NCI-H1417 treated with DMSO at 0.1 percent for 48 hours (cell line): ENCODE results near the gene ANKRD65.

Experiments used
- DNase-seq: peaks from one replicate; lab custom pipeline; 2025; lab: John Stamatoyannopoulos, UW

Gene ANKRD65

DNA sequence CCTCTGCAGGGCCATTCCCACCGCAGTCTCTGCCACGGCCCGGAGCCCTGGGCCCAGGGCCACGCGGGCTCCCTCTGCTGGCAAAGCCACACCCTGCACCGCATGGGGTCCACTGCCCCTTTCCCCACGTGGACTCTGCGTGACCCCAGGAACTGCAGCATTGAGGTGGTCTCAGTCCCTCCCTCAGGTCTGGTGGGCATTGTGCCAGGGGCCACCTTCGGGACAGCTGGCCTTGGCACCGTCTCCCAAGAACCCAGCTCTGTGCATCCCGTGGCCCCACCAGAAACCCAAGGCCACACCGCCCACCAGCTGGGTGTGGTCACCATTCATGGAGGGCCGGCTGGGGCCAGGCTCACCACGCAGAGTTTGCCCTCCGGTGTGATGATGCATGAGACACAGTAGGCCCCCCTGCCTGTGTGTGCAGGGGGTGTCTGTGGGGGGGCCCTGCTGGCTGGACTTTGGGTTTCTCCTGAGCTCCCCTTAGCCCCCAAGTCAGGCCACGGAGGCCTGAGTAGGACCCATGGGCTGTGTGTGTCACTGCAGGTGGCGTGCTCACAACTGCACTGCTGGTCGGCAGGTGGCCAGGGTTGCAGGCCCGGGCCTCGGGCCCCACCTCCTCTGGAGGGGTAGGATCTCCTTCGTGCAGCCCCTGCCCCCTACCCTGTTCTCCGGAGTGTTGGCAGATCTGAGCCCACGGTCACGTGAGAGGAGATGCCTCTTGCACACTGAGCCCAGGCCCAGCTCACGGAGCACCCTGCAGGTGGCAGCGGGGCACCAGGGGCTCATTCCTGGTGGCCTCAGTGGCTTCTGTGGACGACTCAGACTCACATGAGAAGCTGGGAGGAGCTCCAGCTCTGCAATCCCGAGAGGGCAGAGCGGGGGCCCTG, 20.2 kb upstream of the ANKRD65 start:
- no peak for DNase-seq

DNA sequence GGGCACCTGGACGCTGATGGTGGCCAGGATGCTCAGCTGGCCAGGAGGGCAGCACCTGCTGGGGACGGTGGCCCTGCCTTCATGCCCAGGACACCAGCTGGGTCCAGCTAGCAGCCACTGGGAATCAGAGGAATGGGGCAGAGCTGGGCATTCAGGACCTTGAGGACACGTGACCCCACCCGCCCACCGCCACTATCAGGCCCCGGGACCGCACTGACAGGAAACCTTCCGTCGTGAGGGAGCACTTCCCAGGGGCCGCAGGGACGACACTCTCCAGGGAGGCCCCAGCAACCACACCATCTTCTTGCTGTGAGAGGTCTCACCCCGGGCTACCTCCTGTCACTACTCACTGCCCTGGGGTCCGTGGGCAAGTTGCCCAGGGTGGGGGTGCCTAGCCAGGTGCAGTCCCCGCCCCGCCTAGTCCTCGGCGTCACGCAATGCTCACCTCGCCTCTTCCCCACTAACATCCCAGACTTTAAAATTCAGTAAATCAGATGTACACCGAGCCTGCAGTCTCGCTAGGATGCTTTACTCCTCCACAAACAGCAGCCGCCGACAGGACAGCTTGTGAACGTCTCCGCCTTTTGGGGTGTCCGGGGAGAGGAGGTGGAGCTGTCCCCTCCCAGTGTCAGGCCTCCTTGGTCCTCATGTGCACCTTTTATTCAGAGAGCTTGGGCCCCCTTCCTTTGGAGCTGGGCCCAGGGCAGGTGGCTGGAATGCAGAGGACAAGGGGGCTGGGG, 19.4 kb upstream of the ANKRD65 start:
- no peak for DNase-seq

DNA sequence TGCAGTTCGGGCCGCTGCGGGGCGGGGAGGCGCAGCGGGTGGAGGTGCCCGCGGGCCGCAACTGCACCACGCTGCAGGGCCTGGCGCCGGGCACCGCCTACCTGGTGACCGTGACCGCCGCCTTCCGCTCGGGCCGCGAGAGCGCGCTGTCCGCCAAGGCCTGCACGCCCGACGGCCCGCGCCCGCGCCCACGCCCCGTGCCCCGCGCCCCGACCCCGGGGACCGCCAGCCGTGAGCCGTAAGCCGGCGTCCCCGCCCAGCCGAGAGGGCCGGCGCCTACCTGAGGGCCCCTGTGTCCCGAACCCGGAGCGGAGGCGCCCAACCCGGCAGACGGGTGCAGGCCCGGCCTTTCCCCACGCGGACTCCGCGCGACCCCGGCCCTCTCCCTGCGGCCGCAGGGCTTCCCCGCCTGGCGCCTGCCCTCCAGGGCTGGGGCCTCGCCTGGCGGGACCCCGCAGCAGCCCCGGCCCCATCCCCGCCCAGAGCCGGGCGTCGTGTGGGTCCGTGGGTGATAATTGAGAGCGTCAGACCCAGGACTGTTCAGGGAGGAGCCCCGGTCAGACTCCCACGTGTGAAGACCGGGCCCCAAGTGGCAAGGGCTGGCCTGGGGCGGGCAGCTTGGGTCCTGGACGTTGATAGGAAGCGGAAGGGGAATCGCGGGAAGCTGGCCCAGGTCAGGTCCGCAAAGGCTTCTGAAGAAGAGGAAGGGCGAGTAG, 18.6 kb upstream of the ANKRD65 start:
- no peak for DNase-seq

DNA sequence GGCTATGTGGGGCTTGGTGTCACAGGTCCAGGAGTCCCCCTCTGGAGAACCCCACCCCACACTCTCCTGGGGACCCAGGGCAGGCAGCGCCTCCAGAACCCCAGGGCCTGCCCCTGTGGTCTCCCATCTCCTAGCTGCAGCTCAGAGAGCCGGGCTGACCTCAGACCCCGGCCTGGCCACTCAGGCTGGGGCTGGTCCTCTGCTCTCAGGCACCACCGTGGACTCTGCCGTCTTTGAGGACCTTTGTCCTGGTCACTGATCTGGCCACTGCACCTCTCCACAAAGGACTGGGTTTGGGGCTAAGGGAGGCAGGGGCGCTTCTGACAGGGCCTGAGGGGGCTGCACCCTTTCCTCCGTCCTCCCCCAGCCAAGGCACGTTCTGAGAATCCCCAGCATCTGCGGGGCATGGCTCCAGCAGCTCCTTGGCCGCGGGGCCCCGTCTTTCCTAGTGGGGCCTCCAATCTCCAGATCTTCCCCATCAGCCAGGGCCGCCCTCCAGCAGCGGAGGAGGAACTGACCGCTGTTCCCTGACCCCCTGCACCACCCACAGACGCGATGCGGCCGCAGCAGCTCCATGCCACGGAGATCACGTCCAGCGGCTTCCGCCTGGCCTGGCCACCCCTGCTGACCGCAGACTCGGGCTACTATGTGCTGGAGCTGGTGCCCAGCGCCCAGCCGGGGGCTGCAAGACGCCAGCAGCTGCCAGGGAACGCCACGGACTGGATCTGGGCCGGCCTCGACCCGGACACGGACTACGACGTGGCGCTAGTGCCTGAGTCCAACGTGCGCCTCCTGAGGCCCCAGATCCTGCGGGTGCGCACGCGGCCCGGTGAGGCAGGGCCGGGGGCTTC, 17.7 kb upstream of the ANKRD65 start:
- no peak for DNase-seq

DNA sequence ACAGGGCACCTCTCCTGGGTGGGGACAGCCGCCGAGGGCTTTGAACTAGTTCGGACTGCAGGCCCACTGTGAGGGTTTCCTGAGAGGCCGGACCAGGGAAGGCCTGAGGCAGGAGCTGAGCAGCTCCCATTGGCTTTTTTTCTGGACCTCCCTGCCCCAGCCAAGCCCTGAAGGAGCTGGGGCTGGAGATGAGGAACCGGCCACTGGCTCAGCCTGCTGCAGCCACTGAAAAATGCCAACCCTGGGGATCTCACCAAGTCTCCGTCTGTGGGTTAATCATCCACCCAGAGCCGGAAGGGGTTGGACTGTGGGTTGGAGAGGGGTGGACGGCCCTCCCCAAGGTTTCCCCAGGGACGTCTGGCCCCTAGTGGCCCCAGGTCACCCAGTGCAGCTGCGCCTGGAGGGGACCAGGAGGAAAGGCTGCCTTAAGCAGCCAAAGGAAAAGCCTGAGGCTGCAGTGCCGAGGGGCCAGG, 16.9 kb upstream of the ANKRD65 start:
- DNase-seq = no peak

DNA sequence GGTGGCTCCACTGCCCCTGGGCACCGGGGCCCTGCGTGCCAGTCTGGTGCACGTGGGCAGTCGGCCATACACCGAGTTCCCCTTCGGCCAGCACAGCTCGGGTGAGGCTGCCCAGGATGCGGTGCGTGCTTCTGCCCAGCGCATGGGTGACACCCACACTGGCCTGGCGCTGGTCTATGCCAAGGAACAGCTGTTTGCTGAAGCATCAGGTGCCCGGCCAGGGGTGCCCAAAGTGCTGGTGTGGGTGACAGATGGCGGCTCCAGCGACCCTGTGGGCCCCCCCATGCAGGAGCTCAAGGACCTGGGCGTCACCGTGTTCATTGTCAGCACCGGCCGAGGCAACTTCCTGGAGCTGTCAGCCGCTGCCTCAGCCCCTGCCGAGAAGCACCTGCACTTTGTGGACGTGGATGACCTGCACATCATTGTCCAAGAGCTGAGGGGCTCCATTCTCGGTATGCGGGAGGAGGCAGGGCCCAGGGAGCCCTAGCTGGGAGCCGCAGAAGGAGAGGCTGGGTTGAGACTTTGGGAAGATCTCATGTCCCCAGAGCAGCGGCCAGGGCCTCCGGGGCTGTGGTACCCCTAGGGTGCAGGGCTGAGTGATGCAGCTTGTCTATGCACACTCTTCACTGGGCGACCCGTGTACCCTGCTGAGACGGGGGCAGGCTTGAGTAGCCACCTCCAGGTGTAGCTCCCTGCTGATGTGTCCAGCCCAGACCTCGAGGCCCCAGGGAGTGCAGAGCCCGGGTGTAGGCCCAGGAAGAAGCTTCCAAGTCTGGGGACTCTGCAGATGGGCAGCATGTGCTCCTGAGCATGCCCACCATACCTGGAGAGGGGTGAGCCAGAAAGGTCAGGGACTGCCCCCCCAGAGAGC, 16.2 kb upstream of the ANKRD65 start:
- DNase-seq = no peak

DNA sequence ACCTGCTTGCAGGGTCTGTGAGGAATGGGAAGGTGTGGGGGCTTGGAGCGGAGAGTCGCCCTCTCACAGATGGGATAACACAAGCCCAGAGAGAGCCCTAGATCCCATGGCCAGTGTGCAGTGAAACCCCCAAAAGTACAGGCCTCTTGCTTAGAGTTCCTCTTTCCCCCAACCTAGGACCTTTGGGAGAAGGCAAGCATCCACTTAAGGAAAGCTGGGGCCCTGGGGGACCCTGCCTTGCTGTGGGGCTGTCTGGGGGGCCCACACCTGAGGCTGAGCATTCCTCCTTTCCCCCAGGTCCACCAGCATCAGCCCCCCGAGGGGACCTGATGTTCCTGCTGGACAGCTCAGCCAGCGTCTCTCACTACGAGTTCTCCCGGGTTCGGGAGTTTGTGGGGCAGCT, 15.6 kb upstream of the ANKRD65 start:
- DNase-seq = no peak

DNA sequence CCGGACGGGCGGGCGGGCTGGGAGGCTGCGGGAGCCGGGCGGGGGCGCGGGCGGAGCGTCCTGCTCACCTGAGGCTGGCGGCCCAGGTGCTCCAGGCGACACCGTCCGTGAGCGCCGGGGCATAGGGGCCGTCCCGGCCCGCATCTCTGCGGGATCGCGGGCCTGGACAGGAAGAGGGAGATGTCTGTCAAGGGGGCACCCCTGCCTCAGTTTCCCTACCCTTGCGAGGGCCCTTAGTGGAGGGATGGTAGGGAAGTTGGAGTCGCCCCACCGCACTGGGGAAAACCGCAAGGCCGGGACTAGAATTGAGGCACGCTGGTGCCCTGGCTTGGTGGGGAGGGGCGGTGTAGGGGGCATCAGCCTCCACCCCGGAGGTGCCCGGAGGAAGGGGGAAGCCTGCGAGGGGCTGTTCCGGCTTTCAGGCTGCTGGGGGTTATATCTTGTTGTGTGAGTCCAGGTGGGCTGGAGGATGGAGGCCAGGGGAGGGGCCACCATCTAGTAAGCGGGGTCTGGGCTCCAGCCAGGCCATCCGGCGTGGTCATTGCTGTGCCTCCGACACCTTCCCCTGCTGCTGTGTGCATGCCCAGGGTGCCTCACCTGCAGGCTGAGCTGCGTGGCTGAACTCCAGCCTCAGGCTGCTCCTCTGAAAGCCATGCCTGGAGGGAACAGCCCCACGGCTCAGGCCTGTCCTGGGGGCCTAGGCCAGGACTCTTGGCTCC, 15.0 kb upstream of the ANKRD65 start:
- no peak for DNase-seq

DNA sequence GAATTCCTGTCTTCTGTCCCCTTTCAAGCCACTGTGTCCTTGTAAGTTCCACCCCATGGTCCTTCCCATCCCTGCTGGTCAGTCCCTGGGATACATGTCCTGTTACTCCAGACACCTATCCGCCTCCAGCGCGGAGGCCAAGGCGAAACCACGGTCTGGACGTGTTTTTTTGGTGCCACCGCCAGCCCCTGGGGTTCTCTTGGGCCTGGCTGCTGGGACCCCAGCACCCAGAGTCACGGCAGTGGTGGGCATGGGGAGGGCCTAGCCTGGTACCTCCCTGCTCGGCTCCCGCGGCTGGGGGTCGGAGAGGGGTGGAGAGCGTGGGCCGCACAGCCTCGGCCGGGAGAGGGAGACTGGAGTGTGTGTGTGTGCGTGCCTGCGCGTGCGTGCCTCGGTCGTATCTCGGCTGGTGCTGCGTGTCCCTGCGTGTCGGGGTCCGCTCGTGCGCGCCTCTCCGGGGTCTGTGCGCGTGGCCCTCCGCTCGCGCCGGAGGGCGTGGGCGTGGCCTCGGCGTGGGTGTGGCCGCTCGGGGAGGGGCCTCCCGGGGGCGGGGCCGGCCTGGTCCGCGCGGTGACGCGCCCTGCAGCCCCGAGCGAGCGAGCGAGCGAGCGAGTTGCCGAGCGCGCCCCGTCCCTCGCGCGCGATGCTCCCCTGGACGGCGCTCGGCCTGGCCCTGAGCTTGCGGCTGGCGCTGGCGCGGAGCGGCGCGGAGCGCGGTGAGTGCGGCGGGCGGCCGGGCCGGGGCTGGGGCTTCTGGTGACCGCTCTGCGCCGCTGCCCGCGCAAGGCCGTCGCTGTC, 14.2 kb upstream of the ANKRD65 start, which contains the start of gene VWA1:
Gene VWA1, plus strand, starts transcription at position 585 of the 798 bp plus-strand sequence. Its CDS starts 59 bp downstream, at position 644.
- no peak for DNase-seq

DNA sequence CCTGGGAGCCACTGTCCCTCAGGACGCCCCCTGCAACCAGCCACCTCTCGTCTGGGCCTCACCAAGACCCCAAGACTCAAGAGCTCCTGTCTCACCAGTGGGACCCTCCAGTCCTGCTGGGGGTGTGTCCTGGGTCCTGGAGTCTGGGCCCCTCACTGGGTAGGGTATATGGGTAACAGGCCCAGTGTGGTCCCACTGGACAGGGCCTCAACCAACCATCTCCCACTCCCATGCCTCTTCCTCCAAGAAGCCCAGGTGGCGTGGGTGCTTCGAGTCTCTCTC, 13.7 kb upstream of the ANKRD65 start:
- no peak for DNase-seq

DNA sequence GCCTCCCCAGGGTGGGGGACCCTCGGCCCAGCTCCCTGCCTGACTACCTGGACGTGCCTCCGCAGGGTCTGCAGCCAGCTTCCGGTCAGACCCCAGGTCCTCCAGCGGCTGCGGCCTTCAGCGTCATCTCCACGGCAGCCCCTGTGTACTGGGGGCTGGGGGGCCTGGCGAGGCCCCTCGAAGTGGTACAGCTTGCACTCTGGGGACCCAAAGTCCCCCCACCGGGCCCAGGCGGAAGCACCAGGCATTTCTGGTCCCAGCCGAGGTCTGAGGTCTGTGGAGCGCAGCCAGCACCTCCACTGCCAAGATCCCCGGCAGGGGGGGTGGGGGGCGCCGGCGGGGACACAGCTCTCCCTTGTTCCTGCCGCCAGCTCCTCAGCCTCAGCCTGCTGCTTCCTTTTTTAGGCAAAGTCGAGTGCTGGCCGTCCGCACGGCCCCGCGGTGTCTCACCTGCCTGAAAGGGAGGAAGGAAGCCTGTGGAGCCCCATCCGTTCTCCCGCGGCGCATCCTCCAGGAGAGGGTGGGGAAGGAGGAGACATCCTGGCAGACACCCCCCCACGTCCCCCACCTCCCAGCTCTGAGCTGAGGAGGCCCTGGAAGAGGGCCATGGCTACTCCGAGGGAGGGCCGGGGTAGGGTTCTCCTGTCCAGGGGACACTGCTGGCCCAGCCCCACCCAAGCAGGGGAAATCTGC, 13.2 kb upstream of the ANKRD65 start:
- DNase-seq = no peak

DNA sequence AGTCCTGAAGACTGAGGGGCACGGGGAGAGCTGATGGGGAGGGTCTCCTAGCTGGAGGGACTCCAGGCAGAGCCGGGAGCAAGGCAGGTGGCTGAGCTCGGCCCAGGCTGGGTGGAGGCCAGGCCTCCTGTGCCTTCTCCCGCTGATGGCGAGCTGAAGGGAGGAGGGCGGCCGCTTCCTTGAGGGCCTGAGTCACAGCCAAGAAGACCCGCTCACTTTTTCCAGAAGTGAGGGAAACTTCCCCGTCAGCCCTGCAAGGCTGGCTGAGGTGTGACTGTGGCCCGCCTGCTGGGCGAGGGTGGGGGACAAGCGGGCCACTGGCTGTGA, 12.7 kb upstream of the ANKRD65 start:
- no peak for DNase-seq

DNA sequence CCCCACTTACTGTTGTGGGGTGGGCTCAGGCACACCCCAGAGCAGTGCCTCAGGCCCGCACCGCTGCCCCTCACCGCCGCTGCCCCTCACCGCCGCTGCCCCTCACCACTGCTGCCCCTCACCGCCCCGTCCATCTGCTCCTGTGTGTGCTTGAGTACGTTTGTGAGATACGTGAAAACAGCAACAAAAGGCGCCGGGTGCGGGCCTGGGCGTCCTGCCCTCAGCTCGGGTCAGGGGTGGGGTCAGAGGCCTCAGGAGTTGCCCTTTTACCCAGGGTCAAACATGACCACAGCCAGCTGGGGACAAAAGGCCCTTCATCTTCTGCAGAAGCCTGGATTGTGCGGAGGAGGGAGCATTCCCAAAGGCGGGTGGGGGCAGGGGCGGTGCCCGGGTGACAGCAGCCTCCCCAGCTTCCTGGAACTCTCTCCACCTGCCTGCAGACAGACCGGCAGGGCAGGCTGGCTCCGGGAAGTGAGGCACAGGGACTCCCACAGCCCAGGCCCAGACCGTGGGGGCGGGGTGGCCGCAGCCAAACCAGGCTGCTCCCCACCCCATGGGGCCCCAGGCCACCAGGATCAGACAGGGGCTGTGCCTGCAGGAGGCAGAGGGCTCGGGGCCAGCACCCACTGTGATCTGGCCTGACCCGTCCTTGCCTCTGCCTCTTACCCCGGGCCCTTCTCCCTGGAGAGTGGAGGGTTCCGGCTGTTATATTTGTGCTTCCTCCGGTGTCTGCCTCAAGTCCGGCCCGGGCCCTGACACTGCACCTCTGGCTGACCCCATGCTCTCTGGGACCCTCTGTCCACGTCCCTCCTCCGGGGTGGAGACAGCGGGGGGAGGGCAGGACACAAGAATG, 12.1 kb upstream of the ANKRD65 start:
- no peak for DNase-seq

DNA sequence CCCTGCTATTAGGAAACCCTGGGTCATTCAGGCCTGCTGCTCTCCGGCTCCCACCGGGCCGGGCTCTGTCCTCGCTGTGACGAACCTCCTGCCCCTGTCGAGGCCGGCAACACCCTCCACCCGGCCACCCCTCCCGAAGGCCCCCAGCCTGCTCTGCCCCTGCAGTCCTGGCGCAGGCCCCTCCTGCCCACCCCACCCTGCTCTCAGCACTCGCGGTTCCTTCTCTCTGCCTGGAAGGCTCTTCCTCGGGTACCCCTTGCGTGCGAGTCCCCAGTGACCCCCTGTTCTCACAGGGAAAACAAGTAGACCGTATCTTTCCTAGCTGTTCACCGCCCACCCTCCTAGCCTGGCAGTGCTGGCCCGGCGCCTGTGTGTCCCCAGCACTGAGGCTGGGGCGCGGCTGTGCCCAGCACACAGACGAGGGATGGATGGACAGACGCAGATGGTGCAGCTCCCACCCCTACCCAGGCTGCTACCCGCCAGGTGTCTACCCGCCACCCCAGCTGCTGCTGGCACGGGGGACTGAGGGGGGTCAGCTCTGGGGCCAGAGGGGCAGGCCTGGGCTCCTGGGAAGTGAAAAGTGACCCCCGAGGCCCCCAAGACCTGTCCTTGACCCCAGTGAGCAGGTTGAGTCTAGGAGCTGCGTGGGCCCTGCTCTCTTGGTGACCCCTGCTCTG, 11.3 kb upstream of the ANKRD65 start:
- DNase-seq = no peak

DNA sequence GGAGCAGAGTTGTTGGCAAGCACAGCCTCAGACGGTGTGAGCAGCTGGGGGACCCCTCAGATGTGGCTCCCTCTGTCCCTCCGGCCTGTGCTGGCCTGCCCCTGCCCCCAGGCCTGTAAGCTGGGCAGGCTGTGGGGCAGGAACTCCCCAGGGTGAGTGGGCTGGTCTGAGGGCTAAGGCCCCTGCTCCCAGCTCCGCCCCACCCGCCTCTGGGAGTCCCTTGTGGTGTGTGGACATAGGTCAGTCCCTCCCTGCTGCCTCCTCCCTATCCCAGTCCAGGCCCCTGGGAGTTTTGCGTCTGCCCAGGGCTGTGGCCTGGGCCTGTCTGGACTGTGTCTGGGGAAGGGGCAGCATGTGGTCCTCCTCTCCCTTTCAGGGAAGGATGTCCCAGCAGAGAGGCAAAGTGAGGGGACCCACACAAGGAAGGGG, 10.8 kb upstream of the ANKRD65 start:
- DNase-seq = no peak

DNA sequence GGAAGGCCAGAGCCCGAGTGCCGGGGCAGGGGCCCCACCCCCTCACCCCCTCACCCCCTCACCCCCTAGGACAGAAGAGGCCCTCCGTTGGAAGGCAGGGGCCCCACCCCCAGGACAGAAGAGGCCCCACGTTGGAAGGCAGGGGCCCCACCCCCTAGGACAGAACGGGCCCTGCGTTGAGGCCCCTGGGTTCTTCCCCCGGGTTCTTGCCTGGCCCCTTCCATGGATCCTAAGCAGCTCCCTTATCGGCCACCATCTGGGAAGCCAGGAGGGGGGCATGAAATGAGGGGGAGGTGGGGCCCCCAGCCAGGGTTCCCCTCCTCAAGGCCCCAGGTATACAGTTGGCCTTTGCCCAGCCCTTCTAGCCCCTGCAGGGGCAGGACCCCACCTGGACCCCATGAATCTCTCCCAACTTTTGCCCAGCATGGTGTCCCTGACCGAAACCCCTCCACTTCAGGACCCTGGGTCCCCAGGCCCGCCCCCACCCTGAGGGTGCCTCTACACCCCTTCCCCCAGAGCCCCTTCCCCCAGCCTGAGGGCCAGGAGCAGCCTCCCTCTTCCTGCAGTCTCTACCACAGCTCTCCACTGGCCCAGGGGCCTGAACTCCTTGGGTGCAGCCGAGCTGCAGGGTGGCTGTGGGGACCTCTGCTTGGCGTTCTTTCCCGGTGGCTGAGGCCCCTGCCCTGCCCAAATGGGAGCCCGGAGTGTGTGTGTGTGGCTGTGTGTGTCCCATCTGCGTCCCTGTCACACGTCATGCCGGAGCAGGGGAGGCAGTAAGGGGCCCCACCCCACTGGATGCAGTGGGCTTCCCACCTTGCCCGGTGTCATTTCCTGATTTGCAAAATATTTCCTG, 10.1 kb upstream of the ANKRD65 start:
- DNase-seq = no peak
